GM12878 (cell line): ENCODE data around the gene SHB. TPM values are rescaled to one million over a fixed set of nuclear protein-coding genes. Genes with fewer than 3 reads are reported as not detected.

Experiments used
- ATAC-seq: fragments of 200-7000 bp; cut with Tn5 transposase; 3 replicates; pipeline ENCODE4 v1.9.1; 2020; ENCODE audit warnings: mild to moderate bottlenecking, moderate library complexity
- BruUV-seq: library from RNA; stranded (reverse); fragments of 400-500 nt; replicated peaks from 2 replicates; lab custom pipeline; 2021; lab: Mats Ljungman, UMichigan
- CTCF ChIA-PET: fragments of 300-600 bp; sonication (Branson Sonifier 250); formaldehyde crosslinking; extraction: SDS; loops from one replicate; lab custom pipeline; 2021; ENCODE audit warnings: inconsistent platforms; lab: Yijun Ruan, JAX
- POLR2A ChIA-PET: fragments of 350-600 bp; formaldehyde crosslinking; extraction: SDS; loops from one replicate; lab custom pipeline; 2021; ENCODE audit warnings: inconsistent platforms; lab: Charles Lee
- RAD21 ChIA-PET: fragments of 300-600 bp; sonication (Branson Sonifier 250); formaldehyde crosslinking; loops from one replicate; lab custom pipeline; 2023; ENCODE audit warnings: antibody characterized with exemption; ENCODE audit not compliant: unreplicated experiment; lab: Charles Lee
- SMC1A ChIA-PET: fragments of 300-600 bp; sonication (Branson Sonifier 250); formaldehyde crosslinking; loops from one replicate; lab custom pipeline; 2023; ENCODE audit not compliant: unreplicated experiment, uncharacterized antibody; lab: Charles Lee
- DNase-seq: peaks from one replicate; pipeline ENCODE4 v3.0.0-alpha.2; 2011; ENCODE audit warnings: low read depth, low spot score
- FAIRE-seq: peaks from 3 replicates; lab custom pipeline; 2011; peaks lifted over from hg19 to GRCh38; lab: Jason Lieb, UNC
- H2AFZ ChIP-seq: 2 replicates; pipeline ENCODE4 v1.6.0; 2011; ENCODE audit warnings: low read depth, low read length, control low read depth; ENCODE audit not compliant: control insufficient read depth
- H3K27ac ChIP-seq: 2 replicates; pipeline ENCODE4 v1.5.1; 2011; ENCODE audit warnings: control low read depth; ENCODE audit not compliant: control insufficient read depth, insufficient read depth
- H3K27me3 ChIP-seq, 2 experiments: replicated peaks in 1 of 2; 2 replicates each; pipeline versions ENCODE4 v1.6.0 to v1.6.1; 2011; ENCODE audit warnings: low read length in 1 of 2; ENCODE audit not compliant: control insufficient read depth in 2 of 2, insufficient read depth in 2 of 2
- H3K36me3 ChIP-seq, 2 experiments: 2 replicates each; pipeline ENCODE4 v1.5.1; 2011; ENCODE audit warnings: low read length in 1 of 2; ENCODE audit not compliant: control insufficient read depth in 2 of 2, insufficient read depth in 2 of 2
- H3K4me1 ChIP-seq: 2 replicates; pipeline ENCODE4 v1.6.1; 2011; ENCODE audit warnings: mild to moderate bottlenecking, low read length, moderate library complexity, mixed read lengths; ENCODE audit not compliant: control insufficient read depth, insufficient read depth
- H3K4me2 ChIP-seq: 2 replicates; pipeline ENCODE4 v1.6.0; 2011; ENCODE audit warnings: control low read depth; ENCODE audit not compliant: control insufficient read depth, insufficient read depth
- H3K4me3 ChIP-seq: fragments of 200-600 bp; sonication (generic); 2 replicates; pipeline ENCODE4 v1.5.1; 2016
- H3K79me2 ChIP-seq: 2 replicates; pipeline ENCODE4 v1.6.0; 2011; ENCODE audit warnings: low read length; ENCODE audit not compliant: control insufficient read depth, insufficient read depth
- H3K9ac ChIP-seq: 2 replicates; pipeline ENCODE4 v1.8.0; 2011; ENCODE audit warnings: low read length, control low read depth, mixed read lengths; ENCODE audit not compliant: control insufficient read depth, insufficient read depth
- H3K9me3 ChIP-seq: replicated peaks from 3 replicates; pipeline ENCODE4 v1.5.1; 2011; ENCODE audit warnings: mild to moderate bottlenecking, low read length; ENCODE audit not compliant: control insufficient read depth, insufficient read depth
- H4K20me1 ChIP-seq: 2 replicates; pipeline ENCODE4 v1.6.0; 2011; ENCODE audit not compliant: control insufficient read depth, insufficient read depth
- FOS ChIP-seq: IDR thresholded peaks from 3 replicates; pipeline ENCODE4 v1.6.1; 2011; ENCODE audit warnings: borderline replicate concordance; ENCODE audit not compliant: insufficient read length; ENCODE audit errors: extremely low read depth
- MYB ChIP-seq: fragments of 150-350 bp; IDR thresholded peaks from 2 replicates; pipeline ENCODE4 v1.6.1; 2014; ENCODE audit warnings: mild to moderate bottlenecking, low read depth, low read length, borderline replicate concordance
- TCF12 ChIP-seq: IDR thresholded peaks from 2 replicates; pipeline ENCODE4 v1.6.1; 2011; ENCODE audit warnings: low read depth, mild to moderate bottlenecking, low read length
- ZNF217 ChIP-seq: fragments of 450-650 bp; IDR thresholded peaks from 2 replicates; pipeline ENCODE4 v1.6.1; 2017; ENCODE audit warnings: antibody characterized with exemption, mild to moderate bottlenecking
- ZNF592 ChIP-seq: fragments of 450-650 bp; IDR thresholded peaks from 2 replicates; pipeline ENCODE4 v1.6.1; 2017; ENCODE audit warnings: mild to moderate bottlenecking, moderate library complexity
- WGBS: methylation state at CpG from one replicate; pipeline ENCODE4 v1.1.6; 2016; ENCODE audit warnings: low lambda C conversion rate; ENCODE audit not compliant: insufficient replicate concordance, insufficient coverage; ENCODE audit errors: missing lambda C conversion rate; 5-methylcytosine and 5-hydroxymethylcytosine counted together
- in situ Hi-C: fragments of 300-500 bp; cut with MboI; formaldehyde crosslinking; loops from 9 replicates; pipeline ENCODE4 v1.14.3; 2018; ENCODE audit warnings: mixed read lengths
- intact Hi-C: fragments of 100-400 bp; cut with micrococcal nuclease; formaldehyde crosslinking; loops from one replicate; pipeline ENCODE4 v1.14.2; 2022; ENCODE audit not compliant: unreplicated experiment
- polyA plus RNA-seq, 11 experiments: library from polyadenylated mRNA; depleted of rRNA in 4 of 11; unstranded in 6 of 11; stranded (reverse) in 5 of 11; fragments of >200 nt; fragmentation: Nextera tagmentation in 4 of 11; fragmentation: Illumina TruSeq in 1 of 11; extraction: Ambion mirVana in 4 of 11; extraction: Trizol in 1 of 11; gene quantifications; 1 replicate in 1 of 11; 2 replicates in 10 of 11; pipeline versions ENCODE4 v1.2.1 to v1.2.3, GENCODE V29; 2011 to 2016; ENCODE audit warnings: inconsistent platforms in 2 of 11, missing spikeins in 2 of 11, low read depth in 1 of 11
- total RNA-seq, 4 experiments: library from RNA; depleted of rRNA in 3 of 4; stranded (reverse); fragments of >200 nt in 3 of 4; fragmentation: Illumina TruSeq in 1 of 4; extraction: Trizol in 1 of 4; gene quantifications; 2 replicates each; pipeline versions ENCODE4 v1.2.1 to v1.2.3, GENCODE V29; 2013 to 2021
- TF ChIP-seq, protein P1 (sequence below), 3 experiments: IDR thresholded peaks in 2 of 3; conservative IDR thresholded peaks in 1 of 3; 2 replicates each; pipeline ENCODE4 v1.5.1; 2011; ENCODE audit warnings: low read depth in 3 of 3, low read length in 3 of 3, mild to moderate bottlenecking in 3 of 3, control low read depth in 2 of 3, moderate library complexity in 2 of 3, inconsistent platforms in 1 of 3, mixed read lengths in 1 of 3; ENCODE audit not compliant: control insufficient read depth in 2 of 3, insufficient read depth in 1 of 3; ENCODE audit errors: extremely low read depth in 1 of 3

The SHB gene
- total and polyA plus RNA-seq, 10 of the 15 experiments (the other 5 are each of a cell fraction or from before 2014, with no cell fraction given) = 0.29 to 6.2 (median 1.3) TPM

DNA sequence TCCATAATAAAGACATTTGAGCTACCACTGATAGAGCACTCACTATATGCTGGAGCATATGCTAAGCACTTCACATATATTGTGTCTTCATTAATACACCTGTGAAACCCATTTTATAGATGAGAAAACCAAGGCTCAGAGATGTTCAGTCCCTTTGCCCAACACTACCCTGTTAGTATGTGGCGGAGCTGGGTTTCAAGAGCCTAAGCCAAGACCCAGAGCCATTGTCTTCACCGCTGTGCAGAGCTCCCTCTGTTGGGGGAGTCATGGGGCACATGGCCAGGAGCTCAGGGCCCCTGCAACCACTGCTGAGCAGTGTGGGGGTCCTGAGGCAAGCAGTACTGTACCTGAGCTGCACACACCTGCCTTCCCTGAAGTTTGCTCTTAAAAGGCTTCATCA, 127.8 kb downstream of the SHB start:
- Histone ChIP-seq H3K9me3 (no peaks in the 10 kb centered on the region), H3K27ac (no peak overlapping the region), H2AFZ (no peak overlapping the region), H3K79me2 (no peaks in the 10 kb centered on the region), H4K20me1 (no peaks in the 10 kb centered on the region), H3K9ac (no peak overlapping the region), H3K27me3 (no peaks in the 10 kb centered on the region; a peak in 1 of 4 replicates), H3K4me3 (no peak overlapping the region), H3K36me3 (no peaks in the 10 kb centered on the region), H3K4me1 (no peaks in the 10 kb centered on the region), H3K4me2 (no peak overlapping the region)
- ChIA-PET CTCF (interaction anchor here (0.6 to 2.0 kb wide), 8 partner anchors 8 to 1236 kb away, joined by 3 to 7 read pairs (median 3); no protein-coding TSS in a partner anchor), POLR2A (no interaction called here), RAD21 (interaction anchor here (1.1 to 1.4 kb wide), 2 partner anchors 27 to 67 kb away, joined by 3 read pairs; no protein-coding TSS in a partner anchor), SMC1A (interaction anchor here (0.9 kb wide), 2 partner anchors 29 to 148 kb away, joined by 3 read pairs; no protein-coding TSS in a partner anchor)
- DNase-seq (no peak), FAIRE-seq (no peak), ATAC-seq (peak; percentile 42)
- TF ChIP-seq, protein P1, sequence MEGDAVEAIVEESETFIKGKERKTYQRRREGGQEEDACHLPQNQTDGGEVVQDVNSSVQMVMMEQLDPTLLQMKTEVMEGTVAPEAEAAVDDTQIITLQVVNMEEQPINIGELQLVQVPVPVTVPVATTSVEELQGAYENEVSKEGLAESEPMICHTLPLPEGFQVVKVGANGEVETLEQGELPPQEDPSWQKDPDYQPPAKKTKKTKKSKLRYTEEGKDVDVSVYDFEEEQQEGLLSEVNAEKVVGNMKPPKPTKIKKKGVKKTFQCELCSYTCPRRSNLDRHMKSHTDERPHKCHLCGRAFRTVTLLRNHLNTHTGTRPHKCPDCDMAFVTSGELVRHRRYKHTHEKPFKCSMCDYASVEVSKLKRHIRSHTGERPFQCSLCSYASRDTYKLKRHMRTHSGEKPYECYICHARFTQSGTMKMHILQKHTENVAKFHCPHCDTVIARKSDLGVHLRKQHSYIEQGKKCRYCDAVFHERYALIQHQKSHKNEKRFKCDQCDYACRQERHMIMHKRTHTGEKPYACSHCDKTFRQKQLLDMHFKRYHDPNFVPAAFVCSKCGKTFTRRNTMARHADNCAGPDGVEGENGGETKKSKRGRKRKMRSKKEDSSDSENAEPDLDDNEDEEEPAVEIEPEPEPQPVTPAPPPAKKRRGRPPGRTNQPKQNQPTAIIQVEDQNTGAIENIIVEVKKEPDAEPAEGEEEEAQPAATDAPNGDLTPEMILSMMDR (IDR thresholded peaks at IDR 0.05 in 2 of 3, conservative IDR thresholded peaks at IDR 0.05 in 1 of 3; ENCODE audit: control insufficient read depth in 2 of 3, extremely low read depth in 1 of 3, insufficient read depth in 1 of 3, low read depth in 3 of 3, low read length in 3 of 3) = 0 out of 6 replicates have a peak, but pooled peaks of 1 of the 3 experiments have one; percentile 4
- no peak for TF ChIP-seq TCF12
- whole genome bisulfite sequencing = 84% methylated on average over 2 of the region's 2 CpGs
- intact Hi-C loops = no loop called here
- no TSS peak for BruUV-seq
- in situ Hi-C loops = no loop called here

- Histone ChIP-seq H3K27ac (no peak overlapping the region), H3K4me1 (no peaks in the 10 kb centered on the region), H3K79me2 (no peaks in the 10 kb centered on the region), H3K27me3 (no peaks in the 10 kb centered on the region; a peak in 1 of 4 replicates), H3K9me3 (no peaks in the 10 kb centered on the region), H3K9ac (no peak overlapping the region), H3K4me2 (no peak overlapping the region), H3K4me3 (no peak overlapping the region), H3K36me3 (no peaks in the 10 kb centered on the region), H2AFZ (no peak overlapping the region), H4K20me1 (no peaks in the 10 kb centered on the region)
- in situ Hi-C loops = no loop called here
- ATAC-seq (no peak), DNase-seq (no peak), FAIRE-seq (no peak)
- ChIA-PET SMC1A (interaction anchor here (1.0 kb wide), 1 partner anchor 76 kb away, joined by 3 read pairs; no protein-coding TSS in a partner anchor), POLR2A (interaction anchor here (0.6 kb wide), 1 partner anchor 326 kb away, joined by 3 read pairs; no protein-coding TSS in a partner anchor), CTCF (interaction anchor here (0.6 to 0.7 kb wide), 2 partner anchors 476 to 512 kb away, joined by 3 read pairs; no protein-coding TSS in a partner anchor), RAD21 (no interaction called here)
- intact Hi-C loops = no loop called here
- no TSS peak for BruUV-seq
- WGBS = 63% methylated on average over 6 of the region's 6 CpGs
- TF ChIP-seq ZNF217 = no peak
- TF ChIP-seq MYB = no peak
- no peak for TF ChIP-seq FOS
- TF ChIP-seq ZNF592 = no peak
Observed at GRCh38 chr9:37939575-37940095, 129.4 kb downstream of the SHB start.
